ENCODE measurements around the gene DCLK1. TPM values are rescaled to one million over a fixed set of nuclear protein-coding genes. Genes with fewer than 3 reads are reported as not detected.

DCLK1 gene
- total RNA-seq, 2 experiments from 2014 or later, result not detected

DNA sequence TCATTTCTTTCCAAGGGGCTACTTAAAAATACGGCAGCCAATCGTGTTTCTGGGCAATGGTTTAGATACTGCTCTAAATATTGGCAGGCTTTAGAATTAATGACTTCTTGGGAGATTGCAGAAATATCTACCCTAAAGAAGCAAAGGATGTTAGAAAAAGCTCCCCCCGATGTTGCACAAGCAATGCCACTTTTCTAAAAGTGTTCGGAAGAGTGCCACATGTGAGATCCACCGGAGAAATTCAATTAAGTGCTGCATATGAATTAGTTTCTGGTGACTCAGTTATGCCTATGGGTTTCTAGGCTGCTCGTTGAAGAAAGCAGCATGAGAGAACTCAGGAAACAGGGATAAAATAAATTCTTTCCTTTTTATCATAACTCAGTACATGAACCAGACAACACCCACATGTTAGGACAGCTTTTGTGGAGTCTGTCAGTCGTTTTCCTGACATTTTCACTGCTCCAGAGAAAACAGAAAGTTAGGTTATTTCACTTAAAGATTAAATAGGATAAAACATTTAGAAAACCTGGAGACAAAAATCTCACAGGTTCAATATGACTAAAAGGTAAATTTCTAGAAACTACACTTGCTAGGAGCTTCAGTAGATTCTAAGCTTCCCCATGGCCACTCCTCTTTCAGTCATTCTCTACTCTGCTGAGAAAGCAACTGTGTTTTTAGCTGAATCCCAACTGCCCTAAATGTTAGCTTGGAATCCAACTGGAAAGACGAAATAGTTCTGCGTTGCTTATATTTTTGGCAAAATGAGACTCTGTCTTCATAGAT, 244.7 kb downstream of the DCLK1 start:
- no peak overlapping the region for H3K4me3 Mint-ChIP-seq
- POLR2A ChIA-PET, result no interaction called here
- H3K36me3 Mint-ChIP-seq (ENCODE audit: low read depth), result no peaks in the 10 kb centered on the region
- no peak for DNase-seq
- TF ChIP-seq, protein P1, sequence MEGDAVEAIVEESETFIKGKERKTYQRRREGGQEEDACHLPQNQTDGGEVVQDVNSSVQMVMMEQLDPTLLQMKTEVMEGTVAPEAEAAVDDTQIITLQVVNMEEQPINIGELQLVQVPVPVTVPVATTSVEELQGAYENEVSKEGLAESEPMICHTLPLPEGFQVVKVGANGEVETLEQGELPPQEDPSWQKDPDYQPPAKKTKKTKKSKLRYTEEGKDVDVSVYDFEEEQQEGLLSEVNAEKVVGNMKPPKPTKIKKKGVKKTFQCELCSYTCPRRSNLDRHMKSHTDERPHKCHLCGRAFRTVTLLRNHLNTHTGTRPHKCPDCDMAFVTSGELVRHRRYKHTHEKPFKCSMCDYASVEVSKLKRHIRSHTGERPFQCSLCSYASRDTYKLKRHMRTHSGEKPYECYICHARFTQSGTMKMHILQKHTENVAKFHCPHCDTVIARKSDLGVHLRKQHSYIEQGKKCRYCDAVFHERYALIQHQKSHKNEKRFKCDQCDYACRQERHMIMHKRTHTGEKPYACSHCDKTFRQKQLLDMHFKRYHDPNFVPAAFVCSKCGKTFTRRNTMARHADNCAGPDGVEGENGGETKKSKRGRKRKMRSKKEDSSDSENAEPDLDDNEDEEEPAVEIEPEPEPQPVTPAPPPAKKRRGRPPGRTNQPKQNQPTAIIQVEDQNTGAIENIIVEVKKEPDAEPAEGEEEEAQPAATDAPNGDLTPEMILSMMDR (IDR thresholded peaks at IDR 0.05), result no peak
- H3K4me1 Mint-ChIP-seq (ENCODE audit: low read depth), result no peaks in the 10 kb centered on the region
- H3K27ac Mint-ChIP-seq, result no peak overlapping the region
- intact Hi-C loops (cut with micrococcal nuclease), result no loop called here
- H3K9me3 Mint-ChIP-seq, result no peaks in the 10 kb centered on the region
- CTCF ChIA-PET, result no interaction called here
- H3K27me3 Mint-ChIP-seq, result no peaks in the 10 kb centered on the region
- ATAC-seq, result no peak

DNA sequence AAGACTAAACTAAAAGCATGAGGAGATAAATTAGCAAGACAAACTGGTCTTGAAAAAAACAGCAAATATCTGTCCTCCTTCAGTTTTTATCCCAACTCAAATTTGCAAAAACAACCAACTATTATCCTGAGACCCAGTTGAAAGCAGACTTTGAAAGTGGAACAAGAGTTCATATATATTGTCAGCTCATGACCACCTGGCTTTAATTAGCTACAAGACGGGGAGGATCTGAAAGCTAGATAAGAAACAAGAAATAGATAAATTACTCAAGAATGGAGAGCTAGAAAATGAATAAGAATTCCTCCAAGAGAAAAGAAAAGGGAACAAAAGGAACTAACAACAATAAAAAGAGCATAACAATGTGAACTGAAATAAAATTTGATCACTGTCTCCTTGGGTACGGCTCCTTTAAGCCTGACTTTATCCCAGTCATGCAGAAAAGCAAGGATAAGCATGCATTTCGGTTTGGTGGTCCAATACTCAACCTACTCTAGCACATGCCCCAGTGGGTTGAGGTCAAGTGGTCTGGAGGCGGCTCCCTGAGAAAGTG, 246.9 kb downstream of the DCLK1 start:
- TF ChIP-seq, protein P1 (IDR thresholded peaks at IDR 0.05), result no peak
- H3K9me3 Mint-ChIP-seq, result no peaks in the 10 kb centered on the region
- intact Hi-C loops (cut with micrococcal nuclease), result no loop called here
- ChIA-PET POLR2A (no interaction called here), CTCF (no interaction called here)
- no peaks in the 10 kb centered on the region for H3K4me1 Mint-ChIP-seq (ENCODE audit: low read depth)
- no peak for ATAC-seq
- H3K36me3 Mint-ChIP-seq (ENCODE audit: low read depth), result no peaks in the 10 kb centered on the region
- no peak for DNase-seq
- no peak overlapping the region for H3K27ac Mint-ChIP-seq
- no peak overlapping the region for H3K4me3 Mint-ChIP-seq
- no peaks in the 10 kb centered on the region for H3K27me3 Mint-ChIP-seq

DNA sequence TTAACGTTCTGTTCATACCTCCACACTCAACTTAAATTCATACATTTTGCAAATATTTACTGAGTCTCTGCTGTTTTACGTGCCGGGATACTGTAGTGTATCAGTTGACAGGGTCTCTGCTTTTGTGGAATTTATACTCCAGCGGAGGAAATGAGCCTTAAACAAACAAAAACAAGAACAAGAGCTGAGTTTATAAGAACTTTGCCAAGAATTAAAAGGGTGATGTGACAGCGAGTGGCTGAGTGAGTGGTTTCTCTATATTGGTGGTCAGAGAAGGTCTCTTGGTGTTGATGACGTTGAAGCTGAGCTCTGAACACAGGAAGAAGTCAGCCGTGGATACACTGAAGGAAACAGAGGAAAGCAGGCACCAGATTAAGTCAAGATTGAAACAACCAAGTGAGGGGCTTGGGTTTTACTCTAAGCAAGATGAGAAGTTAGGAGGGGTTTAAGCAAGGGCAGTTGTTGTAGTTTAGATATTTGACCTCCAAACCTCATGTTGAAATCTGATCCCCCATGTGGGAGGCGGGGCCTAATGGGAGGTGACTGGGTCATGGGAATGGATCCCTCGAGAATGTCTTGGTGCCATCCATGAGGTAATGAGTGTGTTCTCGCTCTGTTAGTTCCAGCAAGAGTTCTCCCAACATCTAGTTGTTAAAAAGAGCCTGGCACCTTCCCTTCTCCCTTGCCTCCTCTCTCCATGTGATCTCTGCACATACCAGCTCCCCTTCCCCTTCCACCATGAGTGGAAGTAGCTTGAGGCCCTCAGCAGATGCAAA, 248.3 kb downstream of the DCLK1 start:
- H3K27me3 Mint-ChIP-seq, result no peaks in the 10 kb centered on the region
- H3K36me3 Mint-ChIP-seq (ENCODE audit: low read depth), result no peaks in the 10 kb centered on the region
- ChIA-PET POLR2A (no interaction called here), CTCF (no interaction called here)
- H3K4me3 Mint-ChIP-seq, result no peak overlapping the region
- H3K9me3 Mint-ChIP-seq, result no peaks in the 10 kb centered on the region
- H3K27ac Mint-ChIP-seq, result no peak overlapping the region
- ATAC-seq (no peak), DNase-seq (no peak)
- intact Hi-C loops (cut with micrococcal nuclease), result no loop called here
- TF ChIP-seq, protein P1 (IDR thresholded peaks at IDR 0.05), result no peak
- no peaks in the 10 kb centered on the region for H3K4me1 Mint-ChIP-seq (ENCODE audit: low read depth)

DNA sequence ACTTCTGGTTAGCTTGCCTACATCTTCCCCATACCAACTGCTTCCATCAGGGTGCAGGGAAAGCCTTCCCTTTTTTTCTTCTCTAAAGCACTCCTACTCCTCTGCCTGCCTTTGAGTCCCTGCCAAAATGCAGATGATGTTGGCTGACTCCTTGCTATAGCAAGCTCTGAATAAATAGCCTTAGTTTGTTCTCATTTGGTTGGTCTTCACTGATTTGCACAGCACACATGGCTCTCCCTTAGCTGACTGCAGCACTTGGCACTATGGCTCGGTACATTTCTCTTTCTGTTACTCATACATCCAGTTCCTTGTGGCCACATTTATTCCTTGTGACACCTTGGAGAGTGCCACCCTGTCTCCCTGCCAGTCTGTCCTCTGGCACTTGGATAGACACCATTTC, 249.8 kb downstream of the DCLK1 start:
- intact Hi-C loops (cut with micrococcal nuclease), result no loop called here
- no peaks in the 10 kb centered on the region for H3K36me3 Mint-ChIP-seq (ENCODE audit: low read depth)
- DNase-seq (no peak), ATAC-seq (no peak)
- no peaks in the 10 kb centered on the region for H3K9me3 Mint-ChIP-seq
- ChIA-PET POLR2A (no interaction called here), CTCF (no interaction called here)
- no peak overlapping the region for H3K4me3 Mint-ChIP-seq
- H3K4me1 Mint-ChIP-seq (ENCODE audit: low read depth), result no peaks in the 10 kb centered on the region
- no peaks in the 10 kb centered on the region for H3K27me3 Mint-ChIP-seq
- TF ChIP-seq, protein P1 (IDR thresholded peaks at IDR 0.05), result no peak
- H3K27ac Mint-ChIP-seq, result no peak overlapping the region

DNA sequence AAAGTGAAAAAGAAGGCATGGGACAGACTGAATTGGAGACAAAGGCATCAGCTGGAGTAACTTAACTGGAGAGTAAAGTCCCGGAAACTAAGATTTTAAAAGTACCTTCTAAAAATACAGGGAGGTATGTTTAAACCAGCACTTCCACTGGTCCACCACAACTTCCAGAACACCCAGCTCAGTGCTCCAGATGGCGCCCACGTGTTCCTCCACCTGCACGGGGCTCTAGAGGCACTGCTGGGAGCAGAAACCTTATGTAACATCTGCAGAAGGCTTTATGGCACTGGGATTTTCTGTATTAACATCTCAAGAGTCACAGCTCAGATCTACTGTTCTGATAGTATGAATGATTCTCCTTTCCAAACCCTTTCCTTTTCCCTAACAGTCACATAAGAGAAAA, 252.1 kb downstream of the DCLK1 start:
- ChIA-PET POLR2A (no interaction called here), CTCF (no interaction called here)
- H3K27ac Mint-ChIP-seq, result no peak overlapping the region
- ATAC-seq (no peak), DNase-seq (no peak)
- TF ChIP-seq, protein P1 (IDR thresholded peaks at IDR 0.05), result no peak
- H3K4me1 Mint-ChIP-seq (ENCODE audit: low read depth), result no peaks in the 10 kb centered on the region
- H3K36me3 Mint-ChIP-seq (ENCODE audit: low read depth), result no peaks in the 10 kb centered on the region
- no peak overlapping the region for H3K4me3 Mint-ChIP-seq
- intact Hi-C loops (cut with micrococcal nuclease), result no loop called here
- no peaks in the 10 kb centered on the region for H3K9me3 Mint-ChIP-seq
- no peaks in the 10 kb centered on the region for H3K27me3 Mint-ChIP-seq

Data from activated CD8-positive, alpha-beta T cell treated with anti-CD3 and anti-CD28 coated beads for 36 hours (primary cell).